ENCODE data around the gene HRG. TPM values are rescaled to one million over a fixed set of nuclear protein-coding genes. Genes with fewer than 3 reads are reported as not detected.

HRG gene
- total RNA-seq, 2 experiments from 2014 or later: not detected

DNA sequence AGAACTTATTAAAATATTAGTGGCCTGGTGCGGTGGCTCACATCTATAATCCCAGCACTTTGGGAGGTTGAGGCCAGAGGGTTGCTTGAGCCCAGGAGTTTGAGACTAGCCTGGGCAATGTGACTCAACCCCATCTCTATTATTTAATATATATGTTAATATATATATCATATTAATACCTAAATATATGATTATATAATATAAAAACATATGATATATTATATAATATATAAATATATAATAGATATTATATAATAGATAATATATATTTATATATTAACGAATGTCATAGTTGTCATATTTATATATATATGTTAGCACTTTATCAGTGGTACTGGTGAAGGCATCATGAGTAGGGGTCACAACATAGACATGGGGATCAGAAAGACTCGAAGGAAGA, 5.2 kb downstream of the HRG start:
- peaks cover 13% of the 10 kb centered on the region for H3K4me1 Mint-ChIP-seq (ENCODE audit: low read depth)
- intact Hi-C loops (cut with micrococcal nuclease): no loop called here
- ATAC-seq (no peak), DNase-seq (no peak)
- no peaks in the 10 kb centered on the region for H3K9me3 Mint-ChIP-seq
- POLR2A ChIA-PET: interaction anchor here (0.6 kb wide), 1 partner anchor 444 kb away, joined by 3 read pairs; no protein-coding TSS in a partner anchor
- TF ChIP-seq, protein P1, sequence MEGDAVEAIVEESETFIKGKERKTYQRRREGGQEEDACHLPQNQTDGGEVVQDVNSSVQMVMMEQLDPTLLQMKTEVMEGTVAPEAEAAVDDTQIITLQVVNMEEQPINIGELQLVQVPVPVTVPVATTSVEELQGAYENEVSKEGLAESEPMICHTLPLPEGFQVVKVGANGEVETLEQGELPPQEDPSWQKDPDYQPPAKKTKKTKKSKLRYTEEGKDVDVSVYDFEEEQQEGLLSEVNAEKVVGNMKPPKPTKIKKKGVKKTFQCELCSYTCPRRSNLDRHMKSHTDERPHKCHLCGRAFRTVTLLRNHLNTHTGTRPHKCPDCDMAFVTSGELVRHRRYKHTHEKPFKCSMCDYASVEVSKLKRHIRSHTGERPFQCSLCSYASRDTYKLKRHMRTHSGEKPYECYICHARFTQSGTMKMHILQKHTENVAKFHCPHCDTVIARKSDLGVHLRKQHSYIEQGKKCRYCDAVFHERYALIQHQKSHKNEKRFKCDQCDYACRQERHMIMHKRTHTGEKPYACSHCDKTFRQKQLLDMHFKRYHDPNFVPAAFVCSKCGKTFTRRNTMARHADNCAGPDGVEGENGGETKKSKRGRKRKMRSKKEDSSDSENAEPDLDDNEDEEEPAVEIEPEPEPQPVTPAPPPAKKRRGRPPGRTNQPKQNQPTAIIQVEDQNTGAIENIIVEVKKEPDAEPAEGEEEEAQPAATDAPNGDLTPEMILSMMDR (IDR thresholded peaks at IDR 0.05): no peak
- peaks cover 21% of the 10 kb centered on the region for H3K27me3 Mint-ChIP-seq
- no peak overlapping the region for H3K27ac Mint-ChIP-seq
- CTCF ChIA-PET: no interaction called here
- H3K36me3 Mint-ChIP-seq (ENCODE audit: low read depth): no peaks in the 10 kb centered on the region
- no peak overlapping the region for H3K4me3 Mint-ChIP-seq

DNA sequence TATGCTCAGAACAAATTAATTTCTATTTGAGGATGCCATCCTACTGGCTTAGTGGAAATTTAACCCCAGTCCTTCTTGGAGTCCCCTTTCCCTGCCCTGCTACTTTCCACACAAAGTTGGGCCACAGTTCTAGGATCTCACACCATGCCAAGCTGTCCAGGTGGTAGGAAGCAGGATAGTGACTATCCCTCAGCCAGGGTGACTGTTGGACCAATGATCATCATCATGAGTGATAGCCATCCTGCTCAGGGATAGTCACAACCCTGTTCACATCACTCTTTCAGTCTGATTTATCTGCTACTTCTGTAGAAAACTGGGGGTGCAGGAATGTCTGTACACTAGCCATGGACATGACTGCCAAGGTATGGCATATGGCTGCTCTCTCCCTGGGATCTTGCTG, 12.8 kb downstream of the HRG start:
- Mint-ChIP-seq H3K4me3 (no peak overlapping the region), H3K4me1 (ENCODE audit: low read depth) (no peaks in the 10 kb centered on the region), H3K27me3 (peaks cover 36% of the 10 kb centered on the region), H3K36me3 (ENCODE audit: low read depth) (no peaks in the 10 kb centered on the region), H3K27ac (no peak overlapping the region), H3K9me3 (no peaks in the 10 kb centered on the region)
- POLR2A ChIA-PET: interaction anchor here (1.1 kb wide), 1 partner anchor 105 kb away, joined by 3 read pairs; no protein-coding TSS in a partner anchor
- intact Hi-C loops (cut with micrococcal nuclease): no loop called here
- DNase-seq (no peak), ATAC-seq (no peak)
- CTCF ChIA-PET: no interaction called here
- TF ChIP-seq, protein P1 (IDR thresholded peaks at IDR 0.05): no peak

DNA sequence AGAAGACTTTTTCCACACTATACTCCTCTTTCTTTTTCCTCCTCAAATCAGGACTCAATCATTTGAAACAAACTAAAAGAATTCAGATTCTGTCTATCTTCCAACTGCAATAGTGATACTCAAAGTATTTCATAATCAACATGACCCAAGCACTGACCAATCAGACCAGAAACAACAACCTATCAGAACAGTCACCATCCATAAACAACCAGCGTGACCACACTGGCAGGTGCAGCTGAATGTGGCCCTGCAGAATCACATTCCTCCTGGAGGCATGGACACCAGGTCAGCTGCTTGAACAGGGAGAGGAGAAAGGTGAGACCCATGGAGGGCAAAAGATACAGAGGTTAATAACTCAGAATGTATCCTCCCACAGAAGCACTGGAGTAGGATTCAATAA, 13.3 kb downstream of the HRG start:
- H3K27ac Mint-ChIP-seq: no peak overlapping the region
- ChIA-PET CTCF (no interaction called here), POLR2A (interaction anchor here (1.1 kb wide), 1 partner anchor 105 kb away, joined by 3 read pairs; no protein-coding TSS in a partner anchor)
- H3K36me3 Mint-ChIP-seq (ENCODE audit: low read depth): no peaks in the 10 kb centered on the region
- H3K27me3 Mint-ChIP-seq: peaks cover 33% of the 10 kb centered on the region
- no peak overlapping the region for H3K4me3 Mint-ChIP-seq
- no peak for ATAC-seq
- TF ChIP-seq, protein P1 (IDR thresholded peaks at IDR 0.05): no peak
- DNase-seq: no peak
- no peaks in the 10 kb centered on the region for H3K9me3 Mint-ChIP-seq
- no peaks in the 10 kb centered on the region for H3K4me1 Mint-ChIP-seq (ENCODE audit: low read depth)
- intact Hi-C loops (cut with micrococcal nuclease): no loop called here

DNA sequence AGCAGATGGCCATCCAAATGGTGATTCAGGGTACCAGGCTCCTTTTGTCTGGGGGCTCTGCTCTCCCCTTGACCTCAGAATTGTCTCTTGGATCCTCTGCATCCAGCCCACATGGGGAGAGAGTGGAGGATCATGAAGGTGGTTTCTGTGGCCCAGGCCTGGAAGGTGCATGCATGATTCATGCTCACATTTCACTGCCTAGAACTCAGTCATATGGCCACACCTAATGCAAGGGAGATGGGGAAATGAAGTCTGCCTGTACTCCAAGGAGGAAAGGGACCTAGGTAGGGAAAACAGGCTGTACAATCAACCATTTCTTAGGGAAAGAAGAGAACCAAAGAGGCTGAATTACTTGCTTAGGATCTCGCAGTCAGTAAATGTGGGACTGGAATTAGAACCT, 15.1 kb downstream of the HRG start:
- ATAC-seq (no peak), DNase-seq (no peak)
- peaks cover 2% of the 10 kb centered on the region for H3K36me3 Mint-ChIP-seq (ENCODE audit: low read depth)
- no peaks in the 10 kb centered on the region for H3K4me1 Mint-ChIP-seq (ENCODE audit: low read depth)
- CTCF ChIA-PET: no interaction called here
- peaks cover 11% of the 10 kb centered on the region for H3K9me3 Mint-ChIP-seq
- TF ChIP-seq, protein P1 (IDR thresholded peaks at IDR 0.05): no peak
- intact Hi-C loops (cut with micrococcal nuclease): no loop called here
- POLR2A ChIA-PET: no interaction called here
- peaks cover 40% of the 10 kb centered on the region for H3K27me3 Mint-ChIP-seq
- H3K27ac Mint-ChIP-seq: no peak overlapping the region
- no peak overlapping the region for H3K4me3 Mint-ChIP-seq

DNA sequence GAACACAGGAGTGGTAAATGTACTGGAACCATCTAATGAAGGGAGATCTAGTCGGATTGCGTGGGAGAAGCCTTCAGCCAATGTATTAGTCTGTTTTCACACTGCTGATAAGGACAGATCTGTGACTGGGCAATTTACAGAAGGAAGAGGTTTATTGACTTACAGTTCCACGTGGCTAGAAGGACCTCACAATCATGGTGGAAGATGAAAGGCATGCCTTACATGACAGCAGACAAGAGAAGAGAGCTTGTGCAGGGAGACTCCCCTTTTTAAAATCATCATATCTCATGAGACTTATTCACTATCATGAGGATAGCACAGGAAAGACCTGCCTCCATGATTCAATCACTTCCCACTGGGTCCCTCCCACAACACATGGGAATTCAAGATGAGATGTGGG, 17.0 kb downstream of the HRG start:
- peaks cover 3% of the 10 kb centered on the region for H3K36me3 Mint-ChIP-seq (ENCODE audit: low read depth)
- intact Hi-C loops (cut with micrococcal nuclease): no loop called here
- no peak for ATAC-seq
- no peaks in the 10 kb centered on the region for H3K4me1 Mint-ChIP-seq (ENCODE audit: low read depth)
- no peak overlapping the region for H3K4me3 Mint-ChIP-seq
- POLR2A ChIA-PET: interaction anchor here (1.2 kb wide), 1 partner anchor 13 kb away, joined by 3 read pairs; no protein-coding TSS in a partner anchor
- TF ChIP-seq, protein P1 (IDR thresholded peaks at IDR 0.05): no peak
- H3K27ac Mint-ChIP-seq: no peak overlapping the region
- DNase-seq: no peak
- CTCF ChIA-PET: no interaction called here
- H3K27me3 Mint-ChIP-seq: peaks cover 38% of the 10 kb centered on the region
- H3K9me3 Mint-ChIP-seq: peaks cover 11% of the 10 kb centered on the region
